HG02571 (cell line): Measurements from ENCODE around the gene RIPOR3.
"Not testable (repeated sequence)": the region's sequence is repeated elsewhere in the genome, so short reads cannot be mapped to it uniquely, and the experiment has no call there.

Experiments used
- ATAC-seq: cut with Tn5 transposase; IDR thresholded peaks from one replicate; pipeline ENCODE4 v1.9.1; 2021; ENCODE audit warnings: mild to moderate bottlenecking, moderate library complexity; ENCODE audit not compliant: unreplicated experiment

The RIPOR3 gene

DNA sequence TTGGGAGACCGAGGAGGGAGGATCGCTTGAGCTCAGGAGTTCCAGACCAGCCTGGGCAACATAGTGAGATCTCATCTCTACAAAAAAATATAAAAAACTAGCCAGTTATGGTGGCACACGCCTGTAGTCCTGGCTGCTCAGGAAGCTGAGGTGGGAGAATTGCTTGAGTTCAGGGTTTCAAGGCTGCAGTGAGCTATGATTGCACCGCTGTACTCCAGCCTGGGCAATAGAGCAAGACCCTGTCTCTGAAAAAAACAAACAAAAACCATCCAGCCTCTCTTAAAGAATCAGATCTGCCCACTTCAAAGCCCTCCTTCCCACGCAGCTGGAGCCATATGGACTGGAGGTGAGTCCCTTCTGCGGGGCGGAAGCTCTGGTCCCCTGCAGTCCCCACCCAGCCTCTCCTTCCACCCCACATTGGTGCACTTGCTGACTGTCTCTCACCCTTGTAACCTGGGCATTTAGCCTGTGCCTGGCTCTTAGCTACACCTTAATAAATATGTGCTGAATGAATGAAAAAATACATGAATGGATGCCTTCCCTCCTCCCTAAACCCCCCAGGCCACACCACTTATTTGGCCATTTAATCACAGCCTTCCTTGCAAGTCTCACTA is 32.9 kb upstream of the RIPOR3 start:
- no peak for ATAC-seq

DNA sequence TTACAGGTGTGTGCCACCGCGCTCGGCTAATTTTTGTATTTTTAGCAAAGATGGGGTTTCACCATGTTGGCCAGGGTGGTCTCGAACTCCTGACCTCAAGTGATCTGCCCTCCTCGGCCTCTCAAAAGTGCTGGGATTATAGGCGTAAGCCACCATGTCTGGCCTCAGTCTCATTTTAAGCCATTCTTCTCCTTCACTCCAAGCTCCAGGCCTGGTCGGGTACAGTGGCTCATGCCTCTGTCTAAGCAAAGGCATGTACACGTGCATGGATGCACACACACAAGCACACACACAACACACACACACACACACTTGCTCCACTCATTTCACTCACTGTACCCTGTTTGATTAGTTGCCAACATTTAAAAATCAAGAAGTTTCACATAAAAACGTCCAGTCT is 32.3 kb upstream of the RIPOR3 start:
- no peak for ATAC-seq

DNA sequence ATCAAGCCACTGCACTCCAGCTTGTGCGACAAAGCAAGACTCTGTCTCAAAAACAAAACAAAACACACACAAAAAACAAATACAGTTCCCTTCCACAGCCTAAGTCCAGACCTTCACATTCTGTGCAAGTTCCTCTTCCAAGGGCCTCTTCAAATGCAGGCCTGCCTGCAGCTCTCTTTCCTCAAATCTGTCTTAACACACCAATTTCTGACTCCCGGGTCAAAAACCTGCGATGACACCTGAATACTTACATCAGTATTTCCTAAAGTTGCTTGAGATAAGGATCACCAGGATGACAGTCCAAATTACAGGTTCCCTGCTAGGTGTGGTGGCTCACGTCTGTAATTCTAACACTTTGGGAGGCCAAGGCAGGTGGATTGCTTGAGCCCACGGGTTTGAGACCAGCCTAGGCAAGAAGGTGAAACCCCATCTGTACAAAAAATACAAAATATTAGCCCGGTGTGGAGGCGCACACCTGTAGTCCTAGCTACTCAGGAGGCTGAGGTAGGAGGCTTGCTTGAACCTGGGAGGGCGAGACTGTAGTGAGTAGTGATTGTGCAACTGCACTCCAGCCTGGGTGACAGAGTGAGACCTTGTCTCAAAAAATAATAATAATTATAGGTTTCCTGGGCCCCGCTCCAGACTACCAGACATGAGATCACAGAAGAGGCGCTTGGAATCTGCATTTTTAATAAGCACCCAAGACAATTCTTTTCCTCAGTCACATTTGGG is 31.2 kb upstream of the RIPOR3 start:
- ATAC-seq: no peak

DNA sequence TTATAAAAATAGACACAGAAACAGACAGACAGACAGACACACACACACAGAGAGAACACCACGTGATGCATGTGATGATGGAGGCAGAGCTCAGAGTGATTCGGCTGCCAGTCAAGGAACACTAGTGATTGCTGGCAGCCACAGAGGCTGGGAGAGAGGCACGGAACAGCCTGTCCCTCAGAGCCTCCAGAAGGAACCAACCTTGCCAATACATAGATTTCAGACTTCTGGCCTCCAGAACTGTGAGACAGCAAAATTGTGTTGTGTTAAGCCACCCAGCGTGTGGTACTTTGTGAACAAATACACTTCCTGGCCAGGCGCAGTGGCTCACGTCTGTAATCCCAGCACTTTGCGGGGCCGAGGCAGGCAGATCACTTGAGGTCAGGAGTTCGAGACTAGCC is 30.5 kb upstream of the RIPOR3 start:
- ATAC-seq: no peak

DNA sequence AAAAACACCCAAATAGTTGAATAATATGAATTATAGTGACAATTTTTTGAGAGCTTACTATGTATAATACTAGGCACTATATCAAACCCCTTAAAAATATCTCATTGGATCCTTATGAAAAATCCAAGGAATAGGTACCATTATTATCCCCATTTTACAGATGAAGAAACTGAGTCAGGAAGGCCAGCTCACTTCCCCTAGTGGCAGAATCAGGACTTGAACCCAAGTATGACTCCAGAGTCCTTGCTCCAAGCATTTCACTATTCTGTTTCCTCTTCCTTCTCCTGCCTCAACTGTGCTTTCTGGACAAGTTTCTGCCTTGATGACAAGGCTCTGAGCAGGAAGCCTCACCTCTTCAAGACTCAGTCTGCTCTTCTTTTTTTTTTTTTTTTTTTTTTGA is 29.2 kb upstream of the RIPOR3 start:
- no peak for ATAC-seq

DNA sequence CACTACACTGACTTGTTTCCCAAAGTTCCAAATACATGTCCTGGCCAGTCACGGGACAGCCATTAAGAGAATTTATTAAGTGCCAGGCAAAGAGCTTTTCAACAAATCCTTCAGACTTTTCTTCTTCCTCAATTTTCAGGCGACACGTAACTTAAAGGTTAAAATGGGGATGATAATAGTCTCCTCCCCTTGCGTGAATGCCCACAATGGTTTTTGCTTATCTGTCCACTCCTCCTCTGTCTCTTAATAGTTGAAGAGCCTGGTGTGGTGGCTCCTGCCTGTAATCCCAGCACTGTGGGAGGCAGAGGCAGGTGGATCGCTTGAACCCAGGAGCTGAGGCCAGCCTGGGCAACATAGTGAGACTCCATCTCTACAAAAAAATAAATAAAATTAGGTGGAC is 28.7 kb upstream of the RIPOR3 start:
- no peak for ATAC-seq

DNA sequence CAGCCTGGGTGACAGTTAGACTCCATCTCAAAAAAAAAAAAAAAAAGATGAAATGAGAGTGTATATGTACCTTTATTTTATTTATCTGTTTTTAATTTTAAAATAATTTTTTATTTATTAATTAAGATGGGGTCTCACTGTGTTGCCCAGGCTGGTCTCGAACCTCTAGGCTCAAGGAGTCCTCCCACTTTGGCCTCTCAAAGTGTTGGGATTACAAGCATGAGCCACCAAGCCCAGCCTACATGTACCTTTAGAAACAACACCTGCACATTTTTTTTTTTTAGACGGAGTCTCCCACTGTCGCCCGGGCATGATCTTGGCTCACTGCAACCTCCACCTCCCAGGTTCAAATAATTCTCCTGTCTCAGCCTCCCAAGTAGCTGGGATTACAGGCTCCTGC is 28.0 kb upstream of the RIPOR3 start:
- ATAC-seq: no peak

DNA sequence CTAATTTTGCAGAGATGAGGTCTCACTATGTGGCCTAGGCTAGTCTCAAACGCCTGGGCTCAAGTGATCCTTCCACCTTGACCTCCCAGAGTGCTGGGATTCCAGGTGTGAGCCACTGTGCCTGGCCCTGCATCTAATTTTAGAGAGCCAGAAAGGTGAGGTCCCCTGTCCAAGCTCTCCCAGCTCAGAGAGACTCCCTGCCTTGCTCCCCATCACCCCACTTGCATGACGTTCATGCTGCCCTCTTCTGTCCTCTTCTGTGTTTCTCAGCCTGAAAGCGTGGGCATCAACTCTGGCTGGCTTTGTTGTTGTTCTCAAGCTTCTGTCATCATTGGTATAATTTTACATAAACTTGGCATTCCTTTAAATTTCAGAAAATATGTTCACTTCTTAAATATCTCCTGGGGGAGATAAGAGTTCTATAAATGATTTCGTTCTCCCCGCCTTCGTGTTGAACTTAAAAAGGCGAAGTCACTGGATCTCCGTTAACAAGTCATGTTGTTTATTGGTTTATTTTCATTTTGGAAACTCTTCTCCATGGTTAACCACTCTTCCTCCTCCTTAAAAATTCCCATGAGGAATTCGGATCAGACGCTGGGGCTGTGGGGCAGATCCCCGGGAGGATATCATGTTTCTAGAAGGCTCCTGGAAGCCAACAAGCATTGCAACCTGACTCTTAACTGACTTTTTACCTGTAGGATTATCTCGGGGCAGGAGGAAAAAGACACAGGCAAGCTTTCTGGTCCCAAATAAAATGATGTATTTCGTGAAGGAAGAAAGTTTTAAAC is 26.8 kb upstream of the RIPOR3 start:
- ATAC-seq: no peak

DNA sequence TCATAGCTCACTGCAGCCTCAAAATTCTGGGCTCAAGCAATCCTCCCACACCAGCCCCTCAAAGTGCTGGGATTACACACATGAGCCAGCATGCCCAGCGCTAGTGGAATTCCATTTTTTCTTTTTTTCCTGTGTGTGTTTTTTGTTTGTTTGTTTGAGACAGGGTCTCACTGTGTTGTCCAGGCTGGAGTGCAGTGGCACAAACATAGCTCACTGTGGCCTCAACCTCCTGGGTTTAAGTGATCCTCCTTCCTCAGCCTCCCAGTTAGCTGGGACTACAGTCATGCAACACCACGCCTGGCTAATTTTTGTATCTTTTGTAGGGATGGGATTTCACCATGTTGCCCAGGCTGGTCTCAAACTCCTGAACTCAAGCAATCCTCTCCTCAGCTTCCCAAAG is 26.0 kb upstream of the RIPOR3 start:
- no peak for ATAC-seq

DNA sequence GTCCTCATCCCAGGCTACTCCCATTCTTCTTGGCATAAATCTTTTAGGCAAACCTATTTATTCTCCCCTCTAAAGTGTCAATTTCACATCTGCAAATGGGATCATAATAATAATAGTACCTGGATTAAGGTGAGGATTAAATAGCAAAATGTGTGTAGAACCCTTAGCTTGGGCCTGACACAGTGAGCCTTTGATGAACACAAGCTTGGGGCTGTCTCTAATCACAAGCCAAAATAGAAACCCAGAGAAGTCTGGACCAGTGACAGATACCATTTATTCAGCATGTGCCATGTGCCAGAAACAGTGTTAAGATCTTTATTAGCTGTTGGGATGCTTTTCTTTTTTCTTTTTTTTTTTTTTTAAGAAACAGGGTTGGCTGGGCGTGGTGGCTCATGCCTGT is 25.2 kb upstream of the RIPOR3 start:
- ATAC-seq: no peak

DNA sequence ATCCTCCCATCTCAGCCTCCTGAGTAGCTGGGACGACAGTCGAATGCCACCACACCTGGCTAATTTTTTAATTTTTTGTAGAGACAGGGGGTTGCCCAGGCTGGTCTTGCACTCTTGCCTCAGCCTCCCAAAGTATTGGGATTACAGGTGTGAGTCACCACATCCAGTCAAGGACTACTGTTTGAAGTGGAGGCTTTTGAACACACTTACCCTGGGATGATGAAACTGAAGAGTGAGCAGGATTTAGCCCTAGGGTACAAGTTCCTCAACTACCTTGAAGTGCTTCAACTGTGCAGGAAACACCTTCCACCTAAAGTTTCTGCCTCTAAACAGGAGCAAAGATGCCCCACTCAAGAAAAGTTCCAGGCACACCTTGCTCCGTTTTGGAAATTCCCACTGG is 24.4 kb upstream of the RIPOR3 start:
- no peak for ATAC-seq

DNA sequence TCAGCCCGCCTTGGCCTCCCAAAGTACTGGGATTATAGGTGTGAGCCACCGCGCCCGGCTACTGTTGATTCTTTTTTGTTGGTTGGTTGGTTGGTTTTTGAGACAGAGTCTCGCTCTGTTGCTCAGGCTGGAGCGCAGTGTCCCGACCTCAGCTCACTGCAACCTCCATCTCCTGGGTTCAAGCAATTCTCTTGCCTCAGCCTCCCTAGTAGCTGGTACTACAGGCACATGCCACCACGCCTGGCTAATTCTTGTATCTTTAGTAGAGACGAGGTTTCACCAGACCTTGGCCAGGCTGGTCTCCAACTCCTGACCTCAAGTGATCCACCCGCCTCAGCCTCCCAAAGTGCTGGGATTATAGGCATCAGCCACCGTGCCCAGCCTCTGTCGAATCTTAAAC is 23.1 kb upstream of the RIPOR3 start:
- ATAC-seq: not testable (repeated sequence)

DNA sequence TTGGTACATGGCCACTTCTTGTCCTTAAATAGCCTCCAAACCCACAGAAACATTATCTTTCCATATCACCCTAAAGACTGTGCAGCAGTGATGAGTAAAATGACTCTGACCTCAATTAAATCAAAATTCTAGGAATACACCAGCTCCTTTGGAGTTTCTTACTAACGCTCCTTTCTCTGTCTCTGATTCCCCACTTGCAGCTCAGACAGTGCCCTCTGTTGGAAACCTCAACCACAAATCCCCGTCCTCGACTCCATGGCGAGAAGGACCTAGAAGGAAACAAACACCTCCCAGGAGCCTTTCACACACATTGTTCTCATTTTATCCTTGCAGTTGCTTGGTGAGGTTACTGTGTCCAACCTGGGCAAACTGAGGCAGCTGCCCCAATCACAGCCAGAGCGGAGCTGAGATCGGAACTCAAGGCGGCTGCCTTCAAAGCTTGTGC is 22.3 kb upstream of the RIPOR3 start:
- ATAC-seq: no peak

DNA sequence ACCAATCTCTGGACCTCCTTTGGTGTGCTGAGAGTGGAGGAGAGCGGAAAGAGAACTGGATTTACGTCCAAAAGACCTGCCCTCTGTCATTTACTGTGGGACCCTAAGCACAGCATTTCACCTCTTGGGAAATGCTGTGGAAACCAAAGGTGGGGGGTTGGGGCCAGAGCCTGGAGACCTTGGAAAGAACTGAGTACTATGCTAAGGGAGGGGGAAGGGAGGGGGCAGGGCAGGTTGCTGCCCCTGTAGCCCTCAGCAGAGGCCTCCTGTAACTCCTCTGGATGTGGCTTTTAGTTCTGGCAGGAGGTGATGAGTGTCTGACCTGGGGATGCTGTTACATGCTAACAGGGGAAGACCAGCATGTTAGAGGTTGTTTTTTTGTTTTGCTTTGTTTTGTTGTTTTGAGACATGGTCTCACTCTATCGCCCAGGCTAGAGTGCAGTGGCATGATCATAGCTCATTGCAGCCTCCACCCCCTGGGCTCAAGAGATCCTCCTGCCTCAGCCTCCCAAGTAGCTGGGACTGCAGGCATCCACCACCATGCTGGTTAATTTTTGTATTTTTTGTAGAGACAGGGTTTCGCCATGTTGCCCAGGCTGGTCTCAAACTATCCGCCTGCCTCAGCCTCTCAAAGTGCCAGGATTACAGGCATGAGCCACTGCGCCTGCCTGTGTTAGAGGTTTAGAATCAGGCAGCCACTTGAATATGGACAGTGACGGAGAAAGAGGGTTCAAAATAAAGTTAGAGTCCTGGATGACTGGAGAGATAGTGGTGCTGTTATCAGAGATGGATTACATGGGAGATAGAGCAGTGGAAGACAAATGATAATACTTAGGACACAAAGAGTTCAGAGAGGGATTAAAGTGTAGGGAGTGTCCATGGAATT is 21.7 kb upstream of the RIPOR3 start:
- ATAC-seq: no peak

DNA sequence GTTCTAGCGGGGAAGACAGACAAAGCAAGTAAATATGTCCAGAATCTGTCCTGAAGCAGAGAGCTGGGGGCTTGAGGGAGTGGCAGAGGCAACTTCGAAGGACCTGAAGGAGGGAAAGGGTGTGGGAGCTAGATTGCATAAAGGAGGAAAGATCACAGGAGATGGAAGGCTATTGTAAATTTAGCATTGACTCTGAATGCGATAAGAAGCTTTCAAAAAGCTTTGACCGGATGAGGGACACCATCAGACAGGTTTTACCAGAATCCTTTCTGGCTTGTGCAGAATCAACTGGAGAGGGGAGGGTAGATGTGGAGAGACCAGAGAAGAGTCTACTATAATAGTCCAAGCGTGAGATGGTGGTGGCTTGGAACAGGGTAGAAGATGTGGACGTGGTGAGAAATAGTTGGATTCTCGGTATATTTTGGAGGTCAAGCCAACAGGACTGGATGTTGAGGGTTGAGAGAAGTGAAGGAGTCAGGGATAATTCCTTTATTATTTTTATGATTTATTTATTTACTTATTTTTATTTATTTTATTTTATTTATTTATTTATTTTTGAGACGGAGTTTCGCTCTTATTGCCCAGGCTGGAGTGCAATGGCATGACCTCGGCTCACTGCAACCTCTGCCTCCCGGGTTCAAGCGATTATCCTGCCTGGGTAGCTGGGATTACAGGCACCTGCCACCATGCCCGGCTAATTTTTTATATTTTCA is 19.9 kb upstream of the RIPOR3 start:
- no peak for ATAC-seq

DNA sequence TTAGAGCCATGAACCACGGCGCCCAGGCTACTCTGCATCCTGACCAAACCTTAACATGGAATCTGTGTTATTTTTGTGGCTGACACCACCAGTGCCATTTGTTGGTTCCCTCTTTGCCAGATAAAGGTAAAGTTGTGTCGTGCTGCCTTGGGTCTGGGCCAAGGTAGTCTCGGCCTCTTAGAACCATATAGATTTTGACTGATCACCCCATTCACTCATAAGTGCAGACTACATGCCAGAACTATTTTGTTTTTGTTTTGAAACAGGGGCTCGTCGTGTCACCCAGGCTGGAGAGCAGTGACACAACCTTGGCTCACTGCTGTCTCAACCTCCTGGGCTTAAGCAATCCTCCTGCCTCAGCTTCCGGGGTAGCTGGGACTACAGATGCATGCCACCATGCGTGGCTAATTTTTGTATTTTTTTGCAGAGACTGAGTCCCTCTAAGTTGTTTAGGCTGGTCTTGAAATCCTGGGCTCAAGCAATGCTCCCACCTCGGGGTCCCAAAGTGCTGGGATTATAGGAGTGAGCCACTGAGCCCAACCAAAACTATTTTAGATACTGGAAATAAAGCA is 19.2 kb upstream of the RIPOR3 start:
- no peak for ATAC-seq

DNA sequence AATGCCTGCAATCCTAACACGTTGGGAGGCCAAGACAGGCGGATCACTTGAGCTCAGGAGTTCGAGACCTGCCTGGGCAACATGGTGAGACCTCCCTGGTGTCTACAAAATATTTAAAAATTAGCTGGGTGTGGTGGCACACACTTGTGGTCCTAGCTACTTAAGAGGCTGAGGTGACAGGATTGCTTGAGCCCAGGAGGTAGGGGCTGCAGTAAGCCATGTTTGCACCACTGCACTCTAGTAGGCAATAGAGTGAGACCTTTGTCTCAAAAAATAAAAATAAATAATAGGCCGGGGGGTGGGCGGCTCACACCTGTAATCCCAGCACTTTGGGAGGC is 18.3 kb upstream of the RIPOR3 start:
- no peak for ATAC-seq

DNA sequence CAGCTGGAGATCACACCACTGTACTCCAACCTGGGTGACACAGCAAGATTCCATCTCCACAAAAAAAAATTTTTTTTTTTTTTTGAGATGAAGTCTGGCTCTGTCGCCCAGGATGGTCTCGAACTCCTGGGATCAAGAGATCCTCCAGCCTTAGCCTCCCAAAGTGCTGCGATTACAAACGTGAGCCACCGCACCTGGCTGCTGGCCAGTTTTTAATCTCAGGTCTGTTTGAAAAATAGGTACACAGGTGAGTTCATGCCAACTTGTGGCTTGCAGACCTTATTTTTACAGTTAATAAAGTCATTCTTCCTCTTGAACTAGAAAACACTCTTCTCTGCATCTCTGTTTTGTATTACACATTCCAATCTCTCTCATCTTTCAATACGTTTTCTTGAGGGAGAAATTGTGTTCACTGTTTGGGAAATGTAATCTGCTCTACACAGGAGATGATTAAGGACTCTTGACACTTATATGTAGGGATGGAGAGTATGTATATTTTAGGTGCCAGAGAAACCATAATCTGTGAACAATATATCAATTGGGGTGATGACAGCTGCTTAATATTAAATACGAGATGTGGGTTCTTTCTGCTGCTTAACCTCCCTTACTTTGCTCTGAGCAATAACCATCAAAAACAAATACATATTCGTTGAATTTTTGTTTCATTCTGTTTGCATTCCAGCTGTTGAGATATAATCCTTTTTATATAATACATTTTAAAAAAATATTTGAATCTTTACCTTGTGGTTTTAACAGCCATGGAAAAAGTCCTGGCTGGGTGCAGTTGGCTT is 17.7 kb upstream of the RIPOR3 start:
- no peak for ATAC-seq

DNA sequence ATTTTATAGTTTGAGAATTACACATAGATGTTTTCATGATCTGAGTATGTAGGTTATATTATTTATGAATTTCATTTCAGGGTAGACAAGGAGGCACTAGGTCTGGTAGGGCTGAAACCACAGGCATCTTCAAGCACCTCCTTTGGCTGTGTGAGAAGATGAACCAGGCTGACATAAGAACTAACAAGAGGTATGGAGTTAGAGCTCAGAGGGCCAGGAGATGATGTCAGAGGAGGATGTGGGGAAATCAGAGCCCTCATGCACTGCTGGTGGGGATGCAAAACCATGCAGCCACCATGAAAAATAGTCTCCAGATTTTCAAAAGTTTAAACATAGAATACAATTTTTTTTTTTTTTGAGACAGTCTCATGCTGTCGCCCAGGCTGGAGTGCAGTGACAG is 13.6 kb upstream of the RIPOR3 start:
- ATAC-seq: no peak
